Liver (tissue), 9 donors: ENCODE data around the gene VAPB. TPM values are rescaled to one million over a fixed set of nuclear protein-coding genes. Genes with fewer than 3 reads are reported as not detected.

ENCODE experiments used
- DNase-seq: peaks from one replicate; pipeline ENCODE4 v3.0.0-alpha.2; 2017; ENCODE audit warnings: low spot score
- H3K27ac ChIP-seq, 2 donors: one replicate each; pipeline ENCODE4 v1.7.0; 2013; ENCODE audit warnings: inconsistent platforms in 2 of 2, low read length in 2 of 2, control low read depth in 1 of 2, low read depth in 1 of 2, mild to moderate bottlenecking in 1 of 2
- H3K27me3 ChIP-seq, 4 donors: one replicate each; pipeline versions ENCODE4 v1.6.1 to v1.7.0; 2013; ENCODE audit warnings: low read length in 3 of 4, inconsistent platforms in 1 of 4, mild to moderate bottlenecking in 1 of 4, moderate library complexity in 1 of 4; ENCODE audit not compliant: control insufficient read depth in 4 of 4, insufficient read depth in 4 of 4
- H3K36me3 ChIP-seq, 4 donors: one replicate each; pipeline versions ENCODE4 v1.6.1 to v1.7.0; 2013; ENCODE audit warnings: low read length in 3 of 4, mild to moderate bottlenecking in 3 of 4, low read depth in 1 of 4, moderate library complexity in 1 of 4; ENCODE audit not compliant: control insufficient read depth in 4 of 4, insufficient read depth in 3 of 4
- H3K4me1 ChIP-seq, 4 donors: one replicate each; pipeline versions ENCODE4 v1.6.1 to v1.7.0; 2013; ENCODE audit warnings: low read length in 3 of 4, mild to moderate bottlenecking in 3 of 4, moderate library complexity in 1 of 4; ENCODE audit not compliant: control insufficient read depth in 4 of 4, insufficient read depth in 4 of 4
- H3K4me3 ChIP-seq, 3 donors: one replicate each; pipeline versions ENCODE4 v1.6.1 to v1.7.0; 2013; ENCODE audit warnings: low read length in 3 of 3, control low read depth in 1 of 3, low read depth in 1 of 3, mild to moderate bottlenecking in 1 of 3
- H3K9ac ChIP-seq, 2 donors: one replicate each; pipeline ENCODE4 v1.7.0; 2013; ENCODE audit warnings: low read length in 2 of 2, mild to moderate bottlenecking in 2 of 2, moderate library complexity in 2 of 2, control low read depth in 1 of 2, low read depth in 1 of 2
- H3K9me3 ChIP-seq, 4 donors: one replicate each; pipeline versions ENCODE4 v1.6.1 to v1.7.0; 2013; ENCODE audit warnings: low read length in 3 of 4; ENCODE audit not compliant: control insufficient read depth in 4 of 4
- EGR1 ChIP-seq, 2 donors: IDR thresholded peaks; 2 replicates each; pipeline ENCODE4 v1.6.1; 2016 to 2018; ENCODE audit warnings: antibody characterized with exemption in 2 of 2, low read depth in 2 of 2
- FOXA2 ChIP-seq: IDR thresholded peaks from 2 replicates; pipeline ENCODE4 v1.6.1; 2016; ENCODE audit warnings: antibody characterized with exemption
- GABPA ChIP-seq, 2 donors: IDR thresholded peaks in 1 of 2; conservative IDR thresholded peaks in 1 of 2; 2 replicates each; pipeline ENCODE4 v1.6.1; 2016; ENCODE audit warnings: antibody characterized with exemption in 2 of 2, mild to moderate bottlenecking in 1 of 2, moderate library complexity in 1 of 2
- HNF4A ChIP-seq, 2 donors: conservative IDR thresholded peaks; 2 replicates each; pipeline ENCODE4 v1.6.1; 2016; ENCODE audit warnings: antibody characterized with exemption in 2 of 2, mild to moderate bottlenecking in 2 of 2
- HNF4G ChIP-seq: IDR thresholded peaks from 2 replicates; pipeline ENCODE4 v1.6.1; 2016; ENCODE audit warnings: antibody characterized with exemption
- JUND ChIP-seq, 2 donors: IDR thresholded peaks; 2 replicates each; pipeline ENCODE4 v1.6.1; 2016; ENCODE audit warnings: antibody characterized with exemption in 2 of 2
- NR2F2 ChIP-seq: IDR thresholded peaks from 2 replicates; pipeline ENCODE4 v1.6.1; 2016; ENCODE audit warnings: antibody characterized with exemption
- RAD21 ChIP-seq, 2 donors: IDR thresholded peaks; 2 replicates each; pipeline ENCODE4 v1.6.1; 2016; ENCODE audit warnings: antibody characterized with exemption in 2 of 2, mild to moderate bottlenecking in 2 of 2
- RXRA ChIP-seq, 2 donors: IDR thresholded peaks; 2 replicates each; pipeline ENCODE4 v1.6.1; 2017 to 2018; ENCODE audit warnings: antibody characterized with exemption in 2 of 2, mild to moderate bottlenecking in 1 of 2
- SP1 ChIP-seq: IDR thresholded peaks from 2 replicates; pipeline ENCODE4 v1.6.1; 2018; ENCODE audit warnings: antibody characterized with exemption, mild to moderate bottlenecking
- TAF1 ChIP-seq: conservative IDR thresholded peaks from 2 replicates; pipeline ENCODE4 v1.6.1; 2016; ENCODE audit warnings: antibody characterized with exemption, mild to moderate bottlenecking
- YY1 ChIP-seq: IDR thresholded peaks from 2 replicates; pipeline ENCODE4 v1.6.1; 2016; ENCODE audit warnings: antibody characterized with exemption, mild to moderate bottlenecking
- ZBTB33 ChIP-seq: IDR thresholded peaks from 2 replicates; pipeline ENCODE4 v1.6.1; 2016; ENCODE audit warnings: antibody characterized with exemption
- WGBS: extraction: QIAGEN DNeasy Blood & Tissue Kit; methylation state at CpG from one replicate; pipeline ENCODE4 v1.1.7; 2013; 5-methylcytosine and 5-hydroxymethylcytosine counted together
- polyA plus RNA-seq, 2 donors: library from polyadenylated mRNA; stranded (reverse) in 1 of 2; unstranded in 1 of 2; fragments of 200-250 nt in 1 of 2; fragments of >200 nt in 1 of 2; fragmentation: Nextera tagmentation in 1 of 2; extraction: Ambion mirVana in 1 of 2; gene quantifications; one replicate each; pipeline versions ENCODE4 v1.2.1 to v1.2.3, GENCODE V29; 2013 to 2015
- total RNA-seq, 2 donors: library from RNA; depleted of rRNA; stranded (reverse); fragments of >200 nt; gene quantifications; one replicate each; pipeline ENCODE4 v1.2.3, GENCODE V29; 2014
- TF ChIP-seq, protein P1 (sequence below): fragments of 150-350 bp; IDR thresholded peaks from 2 replicates; pipeline ENCODE4 v1.5.1; 2017; ENCODE audit warnings: improper control_type of control experiment, low read depth, low read length; ENCODE audit not compliant: missing input control
- TF ChIP-seq, protein P2 (sequence below): IDR thresholded peaks from 2 replicates; pipeline ENCODE4 v1.6.1; 2016; ENCODE audit warnings: antibody characterized with exemption
- TF ChIP-seq, protein P3 (sequence below): IDR thresholded peaks from 2 replicates; pipeline ENCODE4 v1.6.1; 2016; ENCODE audit warnings: antibody characterized with exemption
- donor health status: healthy.
- donor health status: healthy.
- donor health status: healthy.
- donor health status: healthy.
- donor health status: healthy.

VAPB gene
- total and polyA plus RNA-seq, 4 donors = 12.2 to 21.7 (median 18.5) TPM

GRCh38 chr20:58485393-58485792 is 96.4 kb downstream of the VAPB start:
- TF ChIP-seq NR2F2 (no peak), RAD21 (IDR thresholded peaks at IDR 0.05) (no peak), SP1 (no peak), GABPA (IDR thresholded peaks at IDR 0.05 in 1 of 2, conservative IDR thresholded peaks at IDR 0.05 in 1 of 2) (no peak), TAF1 (no peak), EGR1 (IDR thresholded peaks at IDR 0.05; ENCODE audit: low read depth in 2 of 2) (no peak), JUND (IDR thresholded peaks at IDR 0.05) (no peak)
- Histone ChIP-seq H3K27ac (no peak overlapping the region), H3K4me3 (no peak overlapping the region), H3K9ac (no peak overlapping the region), H3K27me3 (no peaks in the 10 kb centered on the region), H3K9me3 (peaks cover 0 to 22% (median 2%) of the 10 kb centered on the region in 4 donors), H3K36me3 (no peaks in the 10 kb centered on the region), H3K4me1 (no peaks in the 10 kb centered on the region)
- WGBS = 88% methylated on average over 3 of the region's 3 CpGs
- no peak for DNase-seq

DNA sequence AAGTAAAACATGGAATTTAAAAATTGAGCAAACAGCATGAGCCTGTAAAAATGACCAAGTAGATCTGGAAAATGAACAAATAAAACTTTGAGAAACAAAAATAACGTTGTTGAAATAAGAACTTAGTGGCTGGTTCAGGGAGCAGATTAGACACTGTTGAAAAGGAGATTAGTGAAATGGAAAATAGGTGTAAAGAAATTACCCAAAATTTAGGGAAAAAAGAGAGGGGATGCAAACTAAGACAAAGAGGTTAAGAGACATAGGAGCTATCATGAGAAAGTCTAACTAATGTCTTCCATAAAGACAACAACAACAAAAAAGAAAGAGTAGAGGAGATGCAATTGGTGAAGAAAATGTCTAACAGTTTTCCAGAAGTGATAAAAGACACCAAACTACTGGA is 97.2 kb downstream of the VAPB start:
- no peak for TF ChIP-seq HNF4G
- no peak for TF ChIP-seq TAF1
- TF ChIP-seq NR2F2 = no peak
- TF ChIP-seq SP1 = no peak
- TF ChIP-seq EGR1 (IDR thresholded peaks at IDR 0.05; ENCODE audit: low read depth in 2 of 2) = no peak
- no peak for TF ChIP-seq FOXA2
- TF ChIP-seq, protein P1, sequence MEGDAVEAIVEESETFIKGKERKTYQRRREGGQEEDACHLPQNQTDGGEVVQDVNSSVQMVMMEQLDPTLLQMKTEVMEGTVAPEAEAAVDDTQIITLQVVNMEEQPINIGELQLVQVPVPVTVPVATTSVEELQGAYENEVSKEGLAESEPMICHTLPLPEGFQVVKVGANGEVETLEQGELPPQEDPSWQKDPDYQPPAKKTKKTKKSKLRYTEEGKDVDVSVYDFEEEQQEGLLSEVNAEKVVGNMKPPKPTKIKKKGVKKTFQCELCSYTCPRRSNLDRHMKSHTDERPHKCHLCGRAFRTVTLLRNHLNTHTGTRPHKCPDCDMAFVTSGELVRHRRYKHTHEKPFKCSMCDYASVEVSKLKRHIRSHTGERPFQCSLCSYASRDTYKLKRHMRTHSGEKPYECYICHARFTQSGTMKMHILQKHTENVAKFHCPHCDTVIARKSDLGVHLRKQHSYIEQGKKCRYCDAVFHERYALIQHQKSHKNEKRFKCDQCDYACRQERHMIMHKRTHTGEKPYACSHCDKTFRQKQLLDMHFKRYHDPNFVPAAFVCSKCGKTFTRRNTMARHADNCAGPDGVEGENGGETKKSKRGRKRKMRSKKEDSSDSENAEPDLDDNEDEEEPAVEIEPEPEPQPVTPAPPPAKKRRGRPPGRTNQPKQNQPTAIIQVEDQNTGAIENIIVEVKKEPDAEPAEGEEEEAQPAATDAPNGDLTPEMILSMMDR = no peak
- no peak for TF ChIP-seq ZBTB33
- no peak for TF ChIP-seq YY1
- TF ChIP-seq, protein P2, sequence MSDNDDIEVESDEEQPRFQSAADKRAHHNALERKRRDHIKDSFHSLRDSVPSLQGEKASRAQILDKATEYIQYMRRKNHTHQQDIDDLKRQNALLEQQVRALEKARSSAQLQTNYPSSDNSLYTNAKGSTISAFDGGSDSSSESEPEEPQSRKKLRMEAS = no peak
- TF ChIP-seq RAD21 (IDR thresholded peaks at IDR 0.05) = no peak
- no peak for TF ChIP-seq RXRA (IDR thresholded peaks at IDR 0.05)
- TF ChIP-seq GABPA (IDR thresholded peaks at IDR 0.05 in 1 of 2, conservative IDR thresholded peaks at IDR 0.05 in 1 of 2) = no peak
- TF ChIP-seq, protein P3, sequence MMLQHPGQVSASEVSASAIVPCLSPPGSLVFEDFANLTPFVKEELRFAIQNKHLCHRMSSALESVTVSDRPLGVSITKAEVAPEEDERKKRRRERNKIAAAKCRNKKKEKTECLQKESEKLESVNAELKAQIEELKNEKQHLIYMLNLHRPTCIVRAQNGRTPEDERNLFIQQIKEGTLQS = no peak
- TF ChIP-seq HNF4A (conservative IDR thresholded peaks at IDR 0.05) = no peak
- no peaks in the 10 kb centered on the region for H3K36me3 ChIP-seq
- 33% methylated on average over 1 of the region's 1 CpG for WGBS
- no peaks in the 10 kb centered on the region for H3K4me1 ChIP-seq
- H3K27ac ChIP-seq = no peak overlapping the region
- peaks cover 0 to 23% (median 2%) of the 10 kb centered on the region in 4 donors for H3K9me3 ChIP-seq
- H3K9ac ChIP-seq = no peak overlapping the region
- no peaks in the 10 kb centered on the region for H3K27me3 ChIP-seq
- no peak overlapping the region for H3K4me3 ChIP-seq
- DNase-seq = no peak
